MM.1S (cell line): ENCODE results near the gene DGLUCY.
A peak's percentile ranks its signal among the peaks of the same experiment; 100 is the strongest.

Experiments
- DNase-seq: peaks from one replicate; pipeline ENCODE4 v3.0.0-alpha.2; 2015
- H2AFZ ChIP-seq: fragments of 300-600 bp; sonication (generic); 2 replicates; pipeline ENCODE4 v1.6.0; 2016; ENCODE audit warnings: antibody characterized with exemption, low read length
- H3F3A ChIP-seq: fragments of 300-600 bp; sonication (generic); 2 replicates; pipeline ENCODE4 v1.6.1; 2016; ENCODE audit warnings: mild to moderate bottlenecking, antibody characterized with exemption, low read length, moderate library complexity, mixed read lengths; ENCODE audit not compliant: insufficient read depth
- H3K27ac ChIP-seq: fragments of 300-600 bp; sonication (generic); 2 replicates; pipeline ENCODE4 v1.5.1; 2016; ENCODE audit warnings: mild to moderate bottlenecking, low read length
- H3K27me3 ChIP-seq: fragments of 300-600 bp; sonication (generic); replicated peaks from 2 replicates; pipeline ENCODE4 v1.6.0; 2016; ENCODE audit warnings: low read length; ENCODE audit not compliant: insufficient read depth
- H3K36me3 ChIP-seq: fragments of 300-600 bp; sonication (generic); replicated peaks from 2 replicates; pipeline ENCODE4 v1.6.1; 2016; ENCODE audit warnings: mild to moderate bottlenecking, low read length, mixed read lengths; ENCODE audit not compliant: insufficient read depth
- H3K4me1 ChIP-seq: fragments of 300-600 bp; sonication (generic); 2 replicates; pipeline ENCODE4 v1.6.1; 2016; ENCODE audit warnings: low read length, mixed read lengths
- H3K4me2 ChIP-seq: fragments of 300-600 bp; sonication (generic); 2 replicates; pipeline ENCODE4 v1.6.0; 2016; ENCODE audit warnings: low read depth, low read length
- H3K4me3 ChIP-seq: fragments of 300-600 bp; sonication (generic); 2 replicates; pipeline ENCODE4 v1.5.1; 2016; ENCODE audit warnings: low read length, mixed read lengths
- H3K79me2 ChIP-seq: fragments of 300-600 bp; sonication (generic); 2 replicates; pipeline ENCODE4 v1.6.1; 2016; ENCODE audit warnings: mixed run types, low read length, mixed read lengths
- H3K9ac ChIP-seq: fragments of 300-600 bp; sonication (generic); 2 replicates; pipeline ENCODE4 v1.6.1; 2016; ENCODE audit warnings: low read length, mixed read lengths
- H3K9me2 ChIP-seq: fragments of 300-600 bp; sonication (generic); replicated peaks from 2 replicates; pipeline ENCODE4 v1.6.1; 2016; ENCODE audit warnings: mild to moderate bottlenecking, low read length, mixed read lengths; ENCODE audit not compliant: insufficient read depth
- H3K9me3 ChIP-seq: fragments of 300-600 bp; sonication (generic); replicated peaks from 2 replicates; pipeline ENCODE4 v1.6.1; 2016; ENCODE audit warnings: mild to moderate bottlenecking, low read length, mixed read lengths; ENCODE audit not compliant: insufficient read depth
- H4K20me1 ChIP-seq: fragments of 300-600 bp; sonication (generic); 2 replicates; pipeline ENCODE4 v1.6.1; 2016; ENCODE audit warnings: mild to moderate bottlenecking, low read length, moderate library complexity, mixed read lengths; ENCODE audit not compliant: insufficient read depth
- EZH2 ChIP-seq: fragments of 300-600 bp; sonication (generic); optimal IDR thresholded peaks from 2 replicates; pipeline ENCODE3; 2017; ENCODE audit warnings: low read depth, mild to moderate bottlenecking, antibody characterized with exemption, low read length, mixed read lengths
- EZH2phosphoT487 ChIP-seq: fragments of 300-600 bp; sonication (generic); IDR thresholded peaks from 2 replicates; pipeline ENCODE4 v1.6.1; 2018; ENCODE audit warnings: antibody characterized with exemption, low read length
- TF ChIP-seq, protein P1 (sequence below): fragments of 300-600 bp; sonication (generic); IDR thresholded peaks from 2 replicates; pipeline ENCODE4 v1.5.1; 2016; ENCODE audit warnings: antibody characterized with exemption, low read length, mixed read lengths

DGLUCY gene

DNA sequence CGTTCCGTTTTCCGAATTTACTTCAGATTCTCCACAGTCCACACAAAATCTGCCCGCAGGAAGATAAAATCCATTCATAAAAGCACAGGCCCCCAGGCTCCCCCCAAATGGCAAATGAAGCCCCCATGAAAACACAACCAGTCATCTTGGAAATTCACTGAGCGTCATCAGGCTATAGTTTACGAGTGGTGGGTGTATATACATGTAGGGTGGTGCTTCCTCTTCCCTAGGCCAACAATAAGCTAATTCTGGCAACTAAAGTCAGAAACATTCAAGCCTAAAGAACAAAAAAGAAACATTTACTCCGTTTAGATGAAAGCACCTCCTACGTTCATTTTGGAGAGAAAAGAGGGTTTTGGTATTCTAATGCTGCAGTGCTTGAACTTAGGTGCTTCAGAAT, 124.8 kb downstream of the DGLUCY start:
- Histone ChIP-seq H3K27ac (no peak overlapping the region), H2AFZ (no peak overlapping the region), H3K9me3 (no peaks in the 10 kb centered on the region), H3K79me2 (no peaks in the 10 kb centered on the region), H3K4me3 (no peak overlapping the region), H3K36me3 (no peaks in the 10 kb centered on the region), H4K20me1 (no peaks in the 10 kb centered on the region), H3K9ac (no peak overlapping the region), H3K27me3 (no peaks in the 10 kb centered on the region), H3K4me2 (no peak overlapping the region), H3F3A (no peaks in the 10 kb centered on the region), H3K4me1 (peaks cover 12% of the 10 kb centered on the region), H3K9me2 (no peaks in the 10 kb centered on the region)
- TF ChIP-seq EZH2 = no peak
- no peak for TF ChIP-seq EZH2phosphoT487
- TF ChIP-seq, protein P1, sequence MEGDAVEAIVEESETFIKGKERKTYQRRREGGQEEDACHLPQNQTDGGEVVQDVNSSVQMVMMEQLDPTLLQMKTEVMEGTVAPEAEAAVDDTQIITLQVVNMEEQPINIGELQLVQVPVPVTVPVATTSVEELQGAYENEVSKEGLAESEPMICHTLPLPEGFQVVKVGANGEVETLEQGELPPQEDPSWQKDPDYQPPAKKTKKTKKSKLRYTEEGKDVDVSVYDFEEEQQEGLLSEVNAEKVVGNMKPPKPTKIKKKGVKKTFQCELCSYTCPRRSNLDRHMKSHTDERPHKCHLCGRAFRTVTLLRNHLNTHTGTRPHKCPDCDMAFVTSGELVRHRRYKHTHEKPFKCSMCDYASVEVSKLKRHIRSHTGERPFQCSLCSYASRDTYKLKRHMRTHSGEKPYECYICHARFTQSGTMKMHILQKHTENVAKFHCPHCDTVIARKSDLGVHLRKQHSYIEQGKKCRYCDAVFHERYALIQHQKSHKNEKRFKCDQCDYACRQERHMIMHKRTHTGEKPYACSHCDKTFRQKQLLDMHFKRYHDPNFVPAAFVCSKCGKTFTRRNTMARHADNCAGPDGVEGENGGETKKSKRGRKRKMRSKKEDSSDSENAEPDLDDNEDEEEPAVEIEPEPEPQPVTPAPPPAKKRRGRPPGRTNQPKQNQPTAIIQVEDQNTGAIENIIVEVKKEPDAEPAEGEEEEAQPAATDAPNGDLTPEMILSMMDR = no peak
- no peak for DNase-seq

DNA sequence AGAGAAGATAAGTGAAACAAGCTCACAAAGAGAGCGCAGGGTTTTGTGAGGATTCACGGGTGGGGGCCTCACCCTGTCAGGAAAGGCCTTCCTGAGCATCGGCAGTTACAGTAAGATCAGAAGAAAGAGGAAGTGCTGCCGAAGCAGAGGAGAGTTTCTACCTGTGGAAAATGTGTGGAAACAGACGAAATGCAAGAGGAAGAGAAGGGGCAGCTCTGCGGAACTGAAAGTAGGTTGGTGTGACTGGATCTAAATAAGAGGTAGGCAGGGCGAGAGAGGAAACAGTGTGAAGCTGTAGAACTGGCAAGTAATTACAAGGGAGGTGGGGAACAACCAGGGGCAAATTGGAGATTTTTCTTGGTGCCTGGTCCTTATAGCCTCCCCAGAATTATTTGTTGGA, 128.0 kb downstream of the DGLUCY start:
- no peaks in the 10 kb centered on the region for H3F3A ChIP-seq
- no peak overlapping the region for H3K4me3 ChIP-seq
- H3K4me2 ChIP-seq = peak overlapping the region; percentile 2; the same call in 1 of the 2 replicates
- H3K9ac ChIP-seq = no peak overlapping the region
- no peak overlapping the region for H2AFZ ChIP-seq
- DNase-seq = no peak
- H3K79me2 ChIP-seq = no peaks in the 10 kb centered on the region
- TF ChIP-seq, protein P1 = no peak
- TF ChIP-seq EZH2 (no peak), EZH2phosphoT487 (no peak)
- no peaks in the 10 kb centered on the region for H3K9me3 ChIP-seq
- H3K4me1 ChIP-seq = peaks cover 21% of the 10 kb centered on the region
- peak overlapping the region; percentile 29; the same call in 1 of the 2 replicates for H3K27ac ChIP-seq
- H3K9me2 ChIP-seq = no peaks in the 10 kb centered on the region
- no peaks in the 10 kb centered on the region for H4K20me1 ChIP-seq
- H3K27me3 ChIP-seq = no peaks in the 10 kb centered on the region
- H3K36me3 ChIP-seq = no peaks in the 10 kb centered on the region

DNA sequence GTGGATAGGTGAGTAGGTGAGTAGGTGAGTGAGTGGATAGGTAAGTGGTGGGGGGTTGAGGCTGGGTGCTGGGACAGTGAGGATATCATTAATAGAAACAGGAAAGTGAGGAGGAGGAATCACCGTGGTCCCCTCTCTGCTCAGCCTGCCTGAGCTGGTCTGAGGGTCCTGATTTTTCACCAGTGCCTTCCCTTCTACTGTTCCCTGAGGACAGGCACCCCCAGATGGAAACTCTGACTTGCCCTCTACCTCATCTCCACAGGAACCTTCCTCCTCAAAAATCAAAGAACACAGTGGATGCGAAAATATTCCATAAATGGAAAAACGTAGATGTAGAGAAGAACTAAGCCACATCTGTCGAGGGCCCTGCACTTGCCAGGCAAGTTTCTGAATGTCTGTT, 128.8 kb downstream of the DGLUCY start:
- H4K20me1 ChIP-seq = no peaks in the 10 kb centered on the region
- H2AFZ ChIP-seq = no peak overlapping the region
- H3K4me3 ChIP-seq = no peak overlapping the region
- TF ChIP-seq EZH2 (no peak), EZH2phosphoT487 (no peak)
- TF ChIP-seq, protein P1 = no peak
- H3K36me3 ChIP-seq = no peaks in the 10 kb centered on the region
- no peaks in the 10 kb centered on the region for H3K79me2 ChIP-seq
- H3K9me3 ChIP-seq = no peaks in the 10 kb centered on the region
- no peak overlapping the region for H3K4me2 ChIP-seq
- peaks cover 21% of the 10 kb centered on the region for H3K4me1 ChIP-seq
- DNase-seq = no peak
- H3K9me2 ChIP-seq = no peaks in the 10 kb centered on the region
- no peak overlapping the region for H3K9ac ChIP-seq
- H3K27ac ChIP-seq = no peak overlapping the region
- H3F3A ChIP-seq = no peaks in the 10 kb centered on the region
- H3K27me3 ChIP-seq = no peaks in the 10 kb centered on the region
